IMR-90 (cell line): ENCODE measurements around the gene ACO1. TPM values are rescaled to one million over a fixed set of nuclear protein-coding genes. Genes with fewer than 3 reads are reported as not detected.

Experiments used
- ATAC-seq: fragments of 200-7000 bp; cut with Tn5 transposase; 2 replicates; pipeline ENCODE4 v1.9.1; 2020; ENCODE audit warnings: low read depth, mild to moderate bottlenecking, moderate library complexity
- BruUV-seq: library from RNA; stranded (reverse); fragments of 400-500 nt; replicated peaks from 2 replicates; lab custom pipeline; 2021; lab: Mats Ljungman, UMichigan
- CTCF ChIA-PET: fragments of 300-600 bp; formaldehyde crosslinking; extraction: SDS; loops from one replicate; lab custom pipeline; 2021; ENCODE audit warnings: antibody characterized with exemption; lab: Yijun Ruan, JAX
- POLR2A ChIA-PET: fragments of 300-600 bp; sonication (Branson Sonifier 250); formaldehyde crosslinking; loops from one replicate; lab custom pipeline; 2022; ENCODE audit warnings: antibody characterized with exemption; ENCODE audit not compliant: unreplicated experiment; lab: Charles Lee
- DNase-seq: peaks from one replicate; pipeline ENCODE4 v3.0.0; 2013
- H2AFZ ChIP-seq: replicated peaks from 2 replicates; pipeline ENCODE3; 2013; ENCODE audit warnings: low read length, mild to moderate bottlenecking; ENCODE audit not compliant: poor library complexity
- H2AK5ac ChIP-seq: 2 replicates; pipeline ENCODE4 v1.6.1; 2013; ENCODE audit warnings: low read depth, low read length, inconsistent platforms
- H2AK9ac ChIP-seq: replicated peaks from 2 replicates; pipeline ENCODE3; 2013; ENCODE audit warnings: mild to moderate bottlenecking, low read depth, low read length, moderate library complexity; ENCODE audit not compliant: poor library complexity
- H2BK120ac ChIP-seq: 2 replicates; pipeline ENCODE4 v1.6.1; 2013; ENCODE audit warnings: low read depth, low read length, inconsistent platforms
- H2BK15ac ChIP-seq: 3 replicates; pipeline ENCODE4 v1.6.1; 2013; ENCODE audit warnings: low read depth, low read length, inconsistent platforms
- H2BK20ac ChIP-seq: 2 replicates; pipeline ENCODE4 v1.6.1; 2013; ENCODE audit warnings: low read depth, mild to moderate bottlenecking, inconsistent platforms, low read length, moderate library complexity
- H2BK5ac ChIP-seq: 2 replicates; pipeline ENCODE4 v1.6.1; 2013; ENCODE audit warnings: mild to moderate bottlenecking, low read depth, low read length, inconsistent platforms; ENCODE audit not compliant: poor library complexity, severe bottlenecking
- H3K14ac ChIP-seq: replicated peaks from 2 replicates; pipeline ENCODE4 v1.6.1; 2013; ENCODE audit warnings: low read depth, low read length, inconsistent platforms
- H3K18ac ChIP-seq: 2 replicates; pipeline ENCODE4 v1.6.1; 2013; ENCODE audit warnings: low read depth, low read length, control low read depth
- H3K23ac ChIP-seq: 2 replicates; pipeline ENCODE4 v1.6.1; 2013; ENCODE audit warnings: low read depth, low read length, inconsistent platforms
- H3K27ac ChIP-seq: 2 replicates; pipeline ENCODE4 v1.5.1; 2013; ENCODE audit warnings: mild to moderate bottlenecking, control low read depth, low read length; ENCODE audit not compliant: insufficient read depth
- H3K27me3 ChIP-seq: 2 replicates; pipeline ENCODE4 v1.6.1; 2013; ENCODE audit warnings: low read length; ENCODE audit not compliant: control insufficient read depth, insufficient read depth
- H3K36me3 ChIP-seq: 2 replicates; pipeline ENCODE4 v1.6.1; 2013; ENCODE audit warnings: low read length, mixed read lengths; ENCODE audit not compliant: control insufficient read depth, insufficient read depth
- H3K4ac ChIP-seq: 2 replicates; pipeline ENCODE4 v1.6.1; 2013; ENCODE audit warnings: low read depth, low read length, inconsistent platforms
- H3K4me1 ChIP-seq: 2 replicates; pipeline ENCODE4 v1.6.1; 2013; ENCODE audit warnings: low read length, mixed read lengths; ENCODE audit not compliant: control insufficient read depth, insufficient read depth
- H3K4me2 ChIP-seq: 2 replicates; pipeline ENCODE4 v1.6.1; 2013; ENCODE audit warnings: low read depth, mild to moderate bottlenecking, control low read depth, low read length, moderate library complexity
- H3K4me3 ChIP-seq: 2 replicates; pipeline ENCODE4 v1.5.1; 2013; ENCODE audit warnings: low read depth, mild to moderate bottlenecking, control low read depth, low read length, moderate library complexity; ENCODE audit not compliant: insufficient read depth
- H3K56ac ChIP-seq: 2 replicates; pipeline ENCODE4 v1.6.1; 2013; ENCODE audit warnings: low read length, inconsistent platforms; ENCODE audit not compliant: insufficient read depth; ENCODE audit errors: extremely low read depth
- H3K79me1 ChIP-seq, 2 experiments: 2 replicates each; pipeline ENCODE4 v1.6.1; 2013; ENCODE audit warnings: low read length in 2 of 2, inconsistent platforms in 1 of 2, low read depth in 1 of 2
- H3K9ac ChIP-seq: 2 replicates; pipeline ENCODE4 v1.6.1; 2013; ENCODE audit warnings: low read depth, low read length, control low read depth
- H3K9me1 ChIP-seq: 2 replicates; pipeline ENCODE4 v1.6.1; 2013; ENCODE audit warnings: low read length, inconsistent platforms; ENCODE audit not compliant: insufficient read depth
- H3K9me3 ChIP-seq: 2 replicates; pipeline ENCODE4 v1.6.1; 2013; ENCODE audit warnings: low read length; ENCODE audit not compliant: control insufficient read depth, insufficient read depth
- H4K20me1 ChIP-seq: 2 replicates; pipeline ENCODE4 v1.6.1; 2013; ENCODE audit warnings: low read length, inconsistent platforms; ENCODE audit not compliant: insufficient read depth
- H4K5ac ChIP-seq: 2 replicates; pipeline ENCODE4 v1.6.1; 2013; ENCODE audit warnings: mild to moderate bottlenecking, low read depth, low read length, control low read depth
- H4K8ac ChIP-seq, 2 experiments: 2 replicates each; pipeline ENCODE4 v1.6.1; 2013; ENCODE audit warnings: low read depth in 2 of 2, low read length in 2 of 2, control low read depth in 1 of 2, inconsistent platforms in 1 of 2
- H4K91ac ChIP-seq: 2 replicates; pipeline ENCODE4 v1.6.1; 2013; ENCODE audit warnings: low read depth, low read length, inconsistent platforms; ENCODE audit not compliant: insufficient read depth
- MXI1 ChIP-seq: IDR thresholded peaks from 2 replicates; pipeline ENCODE4 v1.6.1; 2012; ENCODE audit warnings: low read depth, mild to moderate bottlenecking, low read length, moderate library complexity, borderline replicate concordance
- RAD21 ChIP-seq: IDR thresholded peaks from 2 replicates; pipeline ENCODE4 v1.6.1; 2012; ENCODE audit warnings: low read length, improper control_type of control experiment
- WGBS, 2 experiments: methylation state at CpG; one replicate each; pipeline versions ENCODE4 v1.1.5 to v1.1.7; 2013; ENCODE audit warnings: missing lambda C conversion rate in 2 of 2; ENCODE audit not compliant: insufficient read length in 1 of 2; ENCODE audit errors: extremely low coverage in 2 of 2; 5-methylcytosine and 5-hydroxymethylcytosine counted together
- dilution Hi-C: fragments of 300-500 bp; cut with HindIII; formaldehyde crosslinking; loops from one replicate; pipeline ENCODE4 v1.14.3; 2018; ENCODE audit warnings: low sequenced_read_pairs; ENCODE audit not compliant: unreplicated experiment
- in situ Hi-C: fragments of 300-500 bp; cut with MboI; formaldehyde crosslinking; loops from 3 replicates; pipeline ENCODE4 v1.14.3; 2019; ENCODE audit warnings: low sequenced_read_pairs, inconsistent platforms, mixed read lengths
- intact Hi-C: fragments of 100-400 bp; cut with micrococcal nuclease; formaldehyde crosslinking; loops from 2 replicates; pipeline ENCODE4 v1.10.0; 2022
- polyA plus RNA-seq, 3 experiments: library from polyadenylated mRNA; depleted of rRNA; stranded (reverse); fragments of >200 nt; gene quantifications; 2 replicates each; pipeline ENCODE4 v1.2.3, GENCODE V29; 2012; ENCODE audit warnings: low replicate concordance in 1 of 3
- total RNA-seq: library from RNA; depleted of rRNA; stranded (reverse); fragments of >200 nt; gene quantifications from 2 replicates; pipeline ENCODE4 v1.2.3, GENCODE V29; 2012
- TF ChIP-seq, protein P1 (sequence below): fragments of 150-350 bp; IDR thresholded peaks from 2 replicates; pipeline ENCODE4 v1.6.1; 2017; ENCODE audit warnings: mild to moderate bottlenecking, antibody characterized with exemption, low read length, low read depth

Gene ACO1
- total and polyA plus RNA-seq, 2 of the 4 experiments (the other 2 are of a cell fraction) = 85.9 to 158 TPM

DNA sequence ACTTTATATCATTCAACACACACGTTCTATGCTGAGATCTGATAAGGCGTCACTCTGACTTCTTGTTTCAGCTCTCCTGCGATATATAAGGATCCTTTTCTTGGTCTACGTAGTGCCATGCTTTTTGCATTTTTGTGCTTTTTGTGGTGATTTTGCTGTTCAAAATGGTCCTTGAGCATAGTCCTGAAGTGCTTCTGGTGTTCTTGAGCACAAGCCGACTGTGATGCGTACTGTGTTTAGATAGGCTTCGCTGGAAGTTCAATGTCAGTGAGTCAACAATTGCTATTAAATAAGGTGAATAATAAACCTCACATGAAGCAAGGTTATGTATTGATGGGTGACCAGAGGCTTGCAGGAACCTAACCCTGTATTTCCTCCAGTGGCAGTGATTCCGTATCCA is 46.8 kb downstream of the ACO1 start:
- DNase-seq (peak; percentile 38), ATAC-seq (no peak)
- Histone ChIP-seq H3K9ac (peak overlapping the region; percentile 31; the same call in 1 of the 2 replicates), H3K27me3 (no peaks in the 10 kb centered on the region), H3K9me1 (peaks cover 24% of the 10 kb centered on the region), H3K14ac (peak overlapping the region; percentile 54), H2BK120ac (peak overlapping the region; percentile 79), H2AK9ac (no peak overlapping the region), H2BK20ac (peak overlapping the region; percentile 59), H2BK15ac (peak overlapping the region; percentile 93; the same call in 2 of the 3 replicates), H3K4me2 (peak overlapping the region; percentile 53; the same call in 1 of the 2 replicates), H2BK5ac (peak overlapping the region; percentile 96), H3K4me1 (peaks cover 40% of the 10 kb centered on the region), H2AFZ (no peak overlapping the region), H2AK5ac (peak overlapping the region; percentile 94), H3K36me3 (peaks cover 64% of the 10 kb centered on the region), H4K20me1 (no peaks in the 10 kb centered on the region; the same call in 1 of the 2 replicates), H3K79me1 (peaks cover 21 to 59% of the 10 kb centered on the region in 2 experiments), H4K91ac (peak overlapping the region; percentile 91), H3K23ac (peak overlapping the region; percentile 69; the same call in 1 of the 2 replicates), H4K5ac (peak overlapping the region; percentile 91; the same call in 1 of the 2 replicates), H3K4ac (peak overlapping the region; percentile 82), H3K27ac (peak overlapping the region; percentile 82), H3K18ac (peak overlapping the region; percentile 94), H4K8ac (peak overlapping the region; percentile 86 to 96), H3K56ac (peak overlapping the region; percentile 65), H3K9me3 (no peaks in the 10 kb centered on the region), H3K4me3 (no peak overlapping the region)
- TF ChIP-seq RAD21 = no peak
- TF ChIP-seq MXI1 = no peak
- TF ChIP-seq, protein P1, sequence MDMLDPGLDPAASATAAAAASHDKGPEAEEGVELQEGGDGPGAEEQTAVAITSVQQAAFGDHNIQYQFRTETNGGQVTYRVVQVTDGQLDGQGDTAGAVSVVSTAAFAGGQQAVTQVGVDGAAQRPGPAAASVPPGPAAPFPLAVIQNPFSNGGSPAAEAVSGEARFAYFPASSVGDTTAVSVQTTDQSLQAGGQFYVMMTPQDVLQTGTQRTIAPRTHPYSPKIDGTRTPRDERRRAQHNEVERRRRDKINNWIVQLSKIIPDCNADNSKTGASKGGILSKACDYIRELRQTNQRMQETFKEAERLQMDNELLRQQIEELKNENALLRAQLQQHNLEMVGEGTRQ = no peak
- ChIA-PET POLR2A (no interaction called here), CTCF (interaction anchor here (0.8 to 2.4 kb wide), 3 partner anchors 51 to 150 kb away, joined by 3 to 18 read pairs (median 7); no protein-coding TSS in a partner anchor)
- intact Hi-C loops (loop anchor here (5.0 kb wide), 1 partner anchor 141 kb away; the partner anchor contains the start of gene NDUFB6), dilution Hi-C loops (loop anchor here (25.0 kb wide), 1 partner anchor 131 kb away; the partner anchor contains the start of genes NDUFB6, SMIM27 and TOPORS), in situ Hi-C loops (no loop called here)
- 70% methylated on average over 2 of the region's 8 CpGs; no CpG with 5 or more reads in 1 of the 2 experiments for WGBS, 2 experiments
- BruUV-seq = no TSS peak
